GM12874 (cell line): ENCODE data around the gene APOBEC3G.

Experiments
- TF ChIP-seq, protein P1 (sequence below): IDR thresholded peaks from 2 replicates; pipeline ENCODE4 v1.5.1; 2011; ENCODE audit warnings: low read depth, mild to moderate bottlenecking, control low read depth, low read length, moderate library complexity; ENCODE audit not compliant: insufficient read depth

Gene APOBEC3G

DNA sequence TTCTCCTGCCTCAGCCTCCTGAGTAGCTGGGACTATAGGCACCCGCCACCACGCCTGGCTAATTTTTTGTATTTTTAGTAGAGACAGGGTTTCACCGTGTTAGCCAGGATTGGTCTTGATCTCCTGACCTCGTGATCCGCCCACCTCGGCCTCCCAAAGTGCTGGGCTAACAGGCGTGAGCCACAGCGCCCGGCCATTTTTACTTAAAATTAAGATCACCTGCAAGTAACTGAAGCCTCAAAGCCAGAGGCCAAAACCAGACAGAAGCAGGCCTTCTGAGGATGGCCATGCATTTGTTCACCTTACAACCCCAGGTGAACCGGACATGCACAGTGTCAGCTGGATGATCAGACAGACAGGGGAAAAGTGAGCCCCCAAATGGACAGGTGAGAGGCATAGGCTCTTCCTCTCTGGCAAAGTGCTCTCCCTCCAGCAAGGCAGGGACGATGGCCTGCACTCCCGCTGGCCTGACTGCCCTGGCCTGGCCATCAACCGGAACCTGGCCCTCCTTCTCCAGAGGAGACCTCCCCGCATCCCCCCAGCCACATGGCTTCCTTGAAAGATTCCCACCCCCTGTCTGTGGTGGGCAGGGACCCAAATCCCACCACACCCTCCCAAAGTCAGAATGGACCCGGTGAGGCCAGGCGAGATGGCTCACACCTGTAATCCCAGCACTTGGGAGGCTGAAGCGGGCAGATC lies 45.8 kb downstream of the APOBEC3G start:
- TF ChIP-seq, protein P1, sequence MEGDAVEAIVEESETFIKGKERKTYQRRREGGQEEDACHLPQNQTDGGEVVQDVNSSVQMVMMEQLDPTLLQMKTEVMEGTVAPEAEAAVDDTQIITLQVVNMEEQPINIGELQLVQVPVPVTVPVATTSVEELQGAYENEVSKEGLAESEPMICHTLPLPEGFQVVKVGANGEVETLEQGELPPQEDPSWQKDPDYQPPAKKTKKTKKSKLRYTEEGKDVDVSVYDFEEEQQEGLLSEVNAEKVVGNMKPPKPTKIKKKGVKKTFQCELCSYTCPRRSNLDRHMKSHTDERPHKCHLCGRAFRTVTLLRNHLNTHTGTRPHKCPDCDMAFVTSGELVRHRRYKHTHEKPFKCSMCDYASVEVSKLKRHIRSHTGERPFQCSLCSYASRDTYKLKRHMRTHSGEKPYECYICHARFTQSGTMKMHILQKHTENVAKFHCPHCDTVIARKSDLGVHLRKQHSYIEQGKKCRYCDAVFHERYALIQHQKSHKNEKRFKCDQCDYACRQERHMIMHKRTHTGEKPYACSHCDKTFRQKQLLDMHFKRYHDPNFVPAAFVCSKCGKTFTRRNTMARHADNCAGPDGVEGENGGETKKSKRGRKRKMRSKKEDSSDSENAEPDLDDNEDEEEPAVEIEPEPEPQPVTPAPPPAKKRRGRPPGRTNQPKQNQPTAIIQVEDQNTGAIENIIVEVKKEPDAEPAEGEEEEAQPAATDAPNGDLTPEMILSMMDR = no peak

DNA sequence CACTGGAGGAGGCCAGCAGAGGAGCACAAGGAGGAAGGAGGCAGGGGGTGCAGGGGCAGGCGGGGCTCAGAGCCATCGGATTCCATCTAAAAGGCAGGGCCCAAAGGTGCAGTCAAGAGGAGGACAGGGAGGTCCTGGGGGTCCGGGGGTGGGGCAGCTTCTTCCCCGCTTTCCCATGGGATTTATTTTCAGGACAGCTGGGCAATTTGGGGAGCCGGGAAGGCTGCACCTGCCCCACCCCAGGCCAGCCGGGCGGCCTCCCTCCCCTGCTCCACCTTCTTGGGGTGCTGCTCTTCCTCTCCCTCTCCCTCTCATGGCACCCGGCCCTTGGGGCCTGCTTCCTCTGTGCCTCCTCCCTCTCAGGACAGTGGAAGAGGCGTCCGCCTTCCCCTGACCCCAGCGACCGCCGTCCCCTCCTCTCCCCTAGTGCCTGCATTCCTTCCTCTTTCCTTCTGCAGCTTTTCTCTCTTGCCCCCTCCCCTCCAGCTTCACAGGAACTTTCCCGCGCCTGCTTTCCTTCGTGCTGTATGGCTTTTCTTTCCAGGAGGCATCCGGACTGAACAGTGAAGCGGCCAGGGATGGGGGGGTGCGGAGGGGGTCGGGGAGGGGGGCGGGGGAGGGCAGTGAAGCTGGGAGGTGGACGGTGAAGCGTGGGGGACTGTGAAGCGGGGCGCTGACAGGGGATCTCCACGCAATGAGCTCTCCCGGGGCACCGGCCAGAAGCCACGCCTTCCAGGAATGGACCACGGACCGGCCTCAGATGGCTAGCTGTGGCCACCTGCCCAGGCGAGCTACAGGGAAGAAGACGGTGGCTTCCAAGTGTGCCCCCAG lies 46.9 kb downstream of the APOBEC3G start:
- TF ChIP-seq, protein P1 = no peak

DNA sequence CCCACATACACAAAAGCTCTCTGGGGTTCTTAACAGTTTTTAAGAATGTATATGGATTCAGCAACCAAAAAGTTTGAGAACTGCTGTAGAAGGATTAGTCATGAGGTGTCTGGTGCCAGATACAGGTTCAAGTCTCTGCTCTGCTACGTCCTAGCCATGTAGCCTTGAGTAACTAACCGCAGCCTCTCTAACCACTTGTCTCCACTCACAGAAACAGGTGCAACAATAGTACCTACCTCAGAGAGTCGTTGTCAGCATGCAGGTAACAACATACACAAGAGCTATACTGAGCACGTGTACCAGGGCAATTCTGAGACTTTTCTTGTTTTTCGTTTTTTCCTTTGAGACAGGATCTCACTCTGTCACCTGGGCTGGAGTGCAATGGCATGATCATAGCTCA lies 48.5 kb downstream of the APOBEC3G start:
- TF ChIP-seq, protein P1 = no peak

DNA sequence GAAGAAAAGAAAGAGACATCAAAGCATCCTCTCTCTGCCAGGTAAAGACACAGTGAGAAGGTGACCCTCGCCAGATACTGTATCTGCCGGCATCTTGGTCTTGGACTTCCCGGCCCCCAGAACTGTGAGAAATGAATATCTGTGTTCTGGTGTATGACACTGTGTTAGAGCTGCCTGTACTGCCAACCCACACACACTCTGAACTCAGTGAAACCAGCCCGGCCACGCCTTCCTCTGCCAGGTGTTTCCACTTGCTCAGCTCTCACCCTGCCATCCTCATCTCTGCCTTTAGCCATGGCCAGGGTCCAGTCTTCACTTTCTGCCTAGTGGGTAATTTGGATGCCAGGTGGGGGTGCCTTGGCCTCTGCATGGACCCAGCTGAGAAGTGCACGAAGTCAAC lies 51.4 kb downstream of the APOBEC3G start:
- TF ChIP-seq, protein P1 = no peak

DNA sequence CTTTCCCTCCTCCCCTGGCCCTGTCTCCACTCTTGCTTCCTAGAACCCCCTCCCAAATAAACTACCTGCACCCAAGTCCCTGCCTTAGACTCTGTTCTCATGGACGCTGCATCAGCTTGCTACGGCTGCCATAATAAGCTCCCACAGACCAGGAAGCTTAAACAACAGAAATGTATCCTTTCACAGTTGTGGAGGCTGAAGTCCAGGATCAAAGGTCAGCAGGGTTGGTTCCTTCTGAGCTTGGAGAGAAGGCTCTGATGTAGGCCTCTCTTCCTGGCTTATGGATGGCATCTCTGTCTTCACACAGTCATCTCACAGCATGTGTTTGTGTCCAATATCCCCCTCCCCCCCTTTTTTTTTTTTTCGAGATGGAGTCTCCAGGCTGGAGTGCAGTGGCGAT lies 52.0 kb downstream of the APOBEC3G start:
- TF ChIP-seq, protein P1 = no peak

DNA sequence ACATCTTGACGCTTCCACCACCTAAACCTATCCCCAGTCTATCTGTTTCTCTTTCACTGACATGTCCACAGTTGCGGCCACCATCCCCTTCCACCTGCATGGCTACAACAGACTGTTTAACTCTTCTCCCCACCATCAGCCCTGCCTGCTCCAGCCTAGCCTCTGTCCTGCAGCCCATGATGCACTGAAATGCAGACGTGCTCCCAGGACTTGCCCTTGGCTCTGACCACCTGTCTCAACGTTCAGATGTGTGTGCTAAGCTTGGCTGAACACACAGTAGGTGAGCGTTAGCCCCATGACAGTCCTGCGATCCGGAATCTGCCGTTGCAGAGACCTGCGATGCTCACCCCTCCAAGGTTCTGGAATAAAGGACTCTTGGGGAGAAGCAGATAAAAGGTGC lies 52.7 kb downstream of the APOBEC3G start:
- TF ChIP-seq, protein P1 = no peak

DNA sequence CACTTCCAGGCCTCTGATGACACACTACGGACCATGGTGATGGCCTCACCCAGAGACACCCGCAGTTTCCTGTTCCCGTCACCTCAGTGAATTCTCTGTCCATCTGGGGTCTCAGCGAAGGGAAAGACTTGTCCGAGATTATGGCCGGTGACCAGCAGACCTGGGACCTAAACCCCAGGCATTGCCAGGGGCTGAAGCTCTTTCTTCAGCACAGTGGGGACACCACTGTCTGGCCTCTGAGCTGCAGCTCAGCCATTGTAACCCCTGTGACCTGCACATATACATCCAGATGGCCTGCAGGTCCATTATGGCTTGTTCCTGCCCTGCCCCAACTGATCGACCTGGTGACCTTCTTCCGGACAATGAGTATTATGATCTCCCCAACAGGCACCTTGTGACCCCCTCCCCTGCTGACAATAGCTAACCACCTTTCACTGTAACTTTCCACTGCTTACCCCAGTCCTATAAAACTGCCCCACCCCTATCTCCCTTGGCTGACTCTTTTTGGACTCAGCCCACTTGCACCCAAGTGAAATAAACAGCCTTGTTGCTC lies 53.2 kb downstream of the APOBEC3G start:
- TF ChIP-seq, protein P1 = no peak
